Stimulated activated CD8-positive, alpha-beta memory T cell treated with anti-CD3 and anti-CD28 coated beads, Interleukin-2, amount 100 ng/mL, for 48 hours (primary cell): ENCODE data around the gene AGO3.
A peak's percentile ranks its signal among the peaks of the same experiment; 100 is the strongest.
"Not testable (repeated sequence)": the region's sequence is repeated elsewhere in the genome, so short reads cannot be mapped to it uniquely, and the experiment has no call there.

Source experiments
- DNase-seq, 2 donors: peaks; one replicate each; pipeline ENCODE4 v3.0.0-alpha.2; 2020; ENCODE audit warnings: low read depth in 2 of 2

Gene AGO3

DNA sequence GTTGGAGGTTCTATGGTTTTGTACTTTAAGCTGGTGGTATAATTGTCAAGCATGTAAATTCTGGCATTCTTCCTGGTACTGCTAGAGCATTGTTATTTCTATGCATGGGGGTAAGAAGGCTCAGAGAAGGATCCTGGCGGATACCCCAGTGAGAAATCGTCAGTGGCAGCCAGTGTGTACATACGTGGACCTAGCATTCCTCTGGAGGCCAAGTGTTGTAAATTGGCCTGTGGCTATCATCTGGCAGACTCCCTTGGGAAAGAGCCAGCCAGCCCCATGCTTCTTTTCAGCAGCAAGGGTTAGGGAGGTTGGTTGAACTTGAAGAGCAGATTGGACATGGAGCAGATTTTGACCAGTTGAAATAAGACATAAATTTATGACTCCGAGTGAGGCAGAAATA is 5.2 kb upstream of the AGO3 start:
- DNase-seq = no peak

DNA sequence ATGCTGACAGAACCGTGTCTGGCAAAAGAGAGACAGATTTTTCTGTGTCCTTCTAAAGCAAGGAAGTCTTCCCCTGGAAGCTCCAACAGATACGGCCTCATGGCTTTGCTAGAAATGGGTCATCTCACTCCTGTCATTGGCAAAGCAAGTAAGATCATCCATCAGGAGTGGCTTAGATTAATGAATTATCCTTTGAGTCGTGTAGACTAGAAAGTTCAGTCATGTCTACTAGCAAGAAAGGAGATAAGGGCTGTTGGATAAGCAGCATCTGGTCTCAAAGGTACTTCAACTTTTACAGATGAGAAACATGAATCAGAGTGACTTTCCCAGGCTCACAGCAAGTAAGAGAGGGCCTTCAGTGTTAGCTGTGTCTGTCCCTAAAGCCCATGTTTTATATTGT is 3.4 kb upstream of the AGO3 start:
- DNase-seq = no peak

DNA sequence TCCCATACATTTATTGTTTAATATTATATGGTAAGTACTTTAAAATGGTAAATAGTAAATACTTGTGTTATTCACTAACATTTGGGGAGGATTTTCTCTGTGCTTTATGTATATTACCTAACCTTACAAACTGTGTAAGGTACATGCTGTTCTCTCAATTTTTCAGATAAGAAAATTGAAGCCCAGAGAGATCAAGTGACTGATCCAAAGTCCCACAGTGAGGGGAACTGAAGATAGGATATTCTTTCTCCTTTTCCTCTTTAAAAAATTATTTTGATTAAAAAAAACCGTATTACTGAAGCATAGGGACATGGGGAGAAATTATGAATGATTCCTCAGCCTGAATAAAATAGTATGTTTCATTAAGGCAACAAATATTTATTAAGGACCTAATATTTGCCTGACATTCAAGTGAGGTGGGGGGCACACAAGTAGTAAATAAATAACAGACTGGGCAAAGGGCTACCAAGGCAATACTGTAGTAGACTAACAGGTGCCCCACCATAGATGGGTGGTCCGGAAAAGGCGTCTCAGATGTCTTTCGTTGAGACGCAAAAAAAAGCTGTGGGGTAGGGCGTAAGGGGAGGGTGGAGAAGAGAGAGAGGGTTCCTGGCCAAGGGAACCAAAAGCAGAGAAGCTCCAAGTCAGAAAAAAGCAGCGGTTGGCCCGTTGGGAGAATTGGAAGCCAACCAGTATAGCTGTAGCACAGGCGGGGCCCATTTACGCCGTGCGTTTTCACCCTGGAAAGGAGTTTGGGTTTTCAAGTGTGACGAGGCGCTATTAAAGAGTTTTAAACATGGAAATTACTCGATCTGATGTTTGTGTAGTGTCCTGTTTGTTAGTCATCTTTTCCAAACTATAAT is 944 bp upstream of the AGO3 start:
- peak; percentile 4 to 7 for DNase-seq

- DNase-seq = no peak
These were observed 697 bp downstream of the AGO3 start for GRCh38 chr1:35931446-35932157.

- no peak for DNase-seq
These were observed 1.3 kb downstream of the AGO3 start for GRCh38 chr1:35932158-35932636.

DNA sequence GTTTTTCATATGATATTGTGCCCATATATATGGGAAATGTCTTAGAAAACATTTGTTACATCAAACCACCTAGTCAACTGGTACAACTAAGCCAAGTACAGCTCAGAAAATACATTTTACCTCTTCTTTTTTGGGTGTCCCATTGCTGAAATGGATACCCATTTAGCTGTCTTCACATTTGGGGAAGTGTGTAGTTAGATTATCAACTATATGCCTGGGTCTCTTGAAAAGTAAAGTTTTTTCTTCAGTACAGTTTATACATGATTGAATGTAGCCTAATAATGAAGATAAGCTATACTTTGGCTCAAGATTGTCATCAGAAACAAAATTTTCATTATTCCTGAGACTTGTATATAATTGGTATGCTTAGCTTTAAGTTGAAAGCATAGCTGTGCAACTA is 2.0 kb downstream of the AGO3 start:
- DNase-seq = no peak

DNA sequence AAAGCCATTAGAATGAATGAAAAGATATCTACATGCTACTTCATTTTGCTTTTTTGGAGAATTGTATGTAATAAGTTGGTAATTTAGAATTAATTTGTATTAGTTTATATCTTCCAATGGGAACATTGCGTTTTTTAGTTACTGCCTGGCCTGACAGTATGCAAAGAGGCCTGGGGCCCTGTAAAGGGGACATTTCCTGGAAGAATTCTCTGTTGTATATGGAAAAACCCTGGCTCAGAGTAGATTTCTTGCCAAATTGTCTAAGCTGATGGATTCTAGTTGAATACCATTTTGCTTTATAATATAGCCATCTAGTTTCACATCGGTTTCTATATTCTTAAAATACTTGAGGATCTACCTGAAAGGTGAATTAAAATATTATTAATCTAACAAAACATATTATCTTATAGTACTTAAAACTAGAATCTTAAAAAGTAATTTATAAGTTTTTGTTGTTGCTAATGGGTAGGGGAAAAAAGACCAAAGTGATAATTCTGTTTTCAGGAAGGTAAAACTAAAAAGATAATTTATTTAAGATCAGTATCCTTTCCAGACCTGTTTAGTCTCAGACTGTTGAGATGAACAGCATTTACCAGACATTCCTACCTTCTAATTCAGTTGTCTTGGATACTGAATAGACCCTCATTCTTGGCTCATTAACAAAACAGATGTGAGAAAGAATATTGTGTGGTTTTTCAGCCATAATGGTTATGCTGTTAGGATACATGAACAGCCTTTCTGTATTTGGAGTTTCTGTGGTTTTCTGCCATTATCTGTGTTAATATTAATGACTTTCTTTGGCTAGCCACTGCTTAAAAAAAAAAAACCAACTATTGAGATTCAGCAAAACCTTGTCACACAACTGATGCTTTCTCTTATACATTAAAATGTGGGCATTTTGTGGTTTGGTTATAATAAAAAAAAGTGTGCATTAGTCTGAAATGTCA is 4.8 kb downstream of the AGO3 start:
- DNase-seq = no peak

- DNase-seq = no peak
These were observed 5.9 kb downstream of the AGO3 start for GRCh38 chr1:35936838-35937237.

- no peak for DNase-seq
These were observed 8.6 kb downstream of the AGO3 start for GRCh38 chr1:35939484-35939883.

DNA sequence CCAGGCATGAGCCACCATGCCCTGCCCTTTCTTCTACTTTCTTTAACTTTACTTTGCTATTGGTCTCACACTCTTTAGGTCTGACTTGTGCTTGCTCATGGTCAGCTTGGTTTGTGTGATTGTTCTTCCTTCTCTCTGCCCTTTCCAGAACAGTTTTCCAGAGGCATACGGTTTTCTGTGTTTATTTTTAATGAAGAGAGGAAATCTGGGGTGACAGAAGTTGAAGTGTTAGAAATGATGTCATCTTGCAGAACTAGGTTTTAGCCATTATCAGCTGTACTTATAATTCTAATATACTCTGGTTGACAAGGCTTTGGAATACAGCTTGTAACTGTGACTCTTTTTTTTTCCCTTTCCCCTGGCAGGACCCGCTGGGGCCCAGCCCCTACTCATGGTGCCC is 14.4 kb downstream of the AGO3 start:
- no peak for DNase-seq

- DNase-seq = no peak
These were observed 16.6 kb downstream of the AGO3 start for GRCh38 chr1:35947547-35947946.

GRCh38 chr1:35958558-35958957 is 27.7 kb downstream of the AGO3 start:
- no peak for DNase-seq

GRCh38 chr1:35959304-35959703 is 28.4 kb downstream of the AGO3 start:
- no peak for DNase-seq

DNA sequence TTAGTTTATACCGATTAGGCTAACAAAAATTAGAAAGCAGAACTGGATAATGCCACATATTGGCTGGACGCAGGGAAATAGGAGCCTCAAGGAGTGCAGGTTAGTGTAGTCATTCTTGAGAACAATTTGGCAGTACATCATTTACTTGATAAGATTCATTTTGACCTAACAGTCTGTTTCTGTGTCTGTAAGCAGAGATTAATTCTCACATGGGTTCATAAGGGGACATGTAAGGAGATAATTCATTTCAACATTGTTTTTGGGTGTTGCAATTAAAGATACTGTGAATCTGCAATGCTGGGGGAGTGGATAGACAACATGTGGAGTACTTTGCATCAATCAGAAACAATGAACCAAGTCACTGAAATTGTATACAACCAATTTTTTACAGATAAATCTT is 32.0 kb downstream of the AGO3 start:
- DNase-seq = no peak

GRCh38 chr1:35964277-35964676 is 33.4 kb downstream of the AGO3 start:
- DNase-seq = not testable (repeated sequence)

DNA sequence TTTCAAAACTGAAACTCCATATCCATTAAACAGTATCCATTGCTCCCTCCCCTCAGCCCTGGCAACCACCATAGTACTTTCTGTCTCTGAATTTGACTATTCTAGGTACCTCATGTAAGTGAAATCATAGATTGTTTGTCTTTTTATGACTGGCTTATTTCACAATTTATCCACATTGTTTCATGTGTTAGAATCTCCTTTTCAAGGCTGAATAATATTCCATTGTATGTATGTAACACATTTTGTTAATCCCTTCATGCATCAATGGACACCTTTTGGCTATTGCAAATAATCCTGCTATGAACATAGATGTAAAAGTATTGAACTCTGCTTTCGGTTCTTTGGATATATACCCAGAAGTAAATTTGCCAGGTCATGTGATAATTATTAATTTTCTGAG is 37.5 kb downstream of the AGO3 start:
- no peak for DNase-seq

DNA sequence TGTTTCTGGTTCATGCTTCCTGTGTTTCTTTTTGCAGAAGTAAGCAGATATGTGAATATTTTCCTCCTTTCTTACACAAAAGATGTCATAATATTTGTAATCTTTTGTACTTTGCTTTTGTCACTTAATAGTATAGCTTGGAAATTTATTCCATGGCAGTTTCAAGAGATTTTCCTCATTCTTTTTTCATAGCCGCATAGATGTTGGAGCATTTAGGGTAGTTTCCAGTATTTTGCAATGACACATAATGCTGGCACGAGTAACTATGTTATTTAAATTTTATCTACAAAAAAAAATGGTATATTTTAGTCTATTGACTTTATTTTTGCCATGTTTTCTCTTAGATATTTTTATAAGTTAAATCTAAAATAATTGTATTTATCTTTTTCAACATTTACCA is 40.7 kb downstream of the AGO3 start:
- no peak for DNase-seq

GRCh38 chr1:35972631-35973030 is 41.7 kb downstream of the AGO3 start:
- DNase-seq = not testable (repeated sequence)

- no peak for DNase-seq
These were observed 49.2 kb downstream of the AGO3 start for GRCh38 chr1:35980090-35980489.

- no peak for DNase-seq
These were observed 57.3 kb downstream of the AGO3 start for GRCh38 chr1:35988237-35988636.

DNA sequence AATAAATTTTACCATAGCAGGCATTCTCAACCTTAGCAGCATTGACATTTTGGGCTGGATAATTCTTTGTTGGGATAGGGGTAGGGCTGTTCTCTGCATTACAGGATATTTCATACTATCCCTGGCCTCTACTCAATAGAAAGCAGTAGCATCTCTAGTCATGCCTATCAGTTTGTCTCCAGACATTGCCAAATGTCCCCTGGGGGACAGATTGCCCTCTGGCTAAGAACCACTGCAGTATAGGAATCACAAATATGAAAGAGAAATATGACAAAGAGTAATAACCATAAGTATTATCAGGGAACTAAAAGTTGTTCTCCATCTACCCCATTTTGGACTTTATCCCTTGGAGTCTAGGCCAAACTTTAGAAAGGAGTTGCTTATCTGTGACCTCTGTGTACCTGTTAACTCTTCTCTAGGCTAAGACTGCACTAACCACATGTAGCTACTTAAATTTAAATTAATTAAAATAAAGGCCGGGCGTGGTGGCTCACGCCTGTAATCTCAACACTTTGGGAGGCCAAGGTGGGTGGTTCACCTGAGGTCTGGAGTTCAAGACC is 76.1 kb downstream of the AGO3 start:
- no peak for DNase-seq

DNA sequence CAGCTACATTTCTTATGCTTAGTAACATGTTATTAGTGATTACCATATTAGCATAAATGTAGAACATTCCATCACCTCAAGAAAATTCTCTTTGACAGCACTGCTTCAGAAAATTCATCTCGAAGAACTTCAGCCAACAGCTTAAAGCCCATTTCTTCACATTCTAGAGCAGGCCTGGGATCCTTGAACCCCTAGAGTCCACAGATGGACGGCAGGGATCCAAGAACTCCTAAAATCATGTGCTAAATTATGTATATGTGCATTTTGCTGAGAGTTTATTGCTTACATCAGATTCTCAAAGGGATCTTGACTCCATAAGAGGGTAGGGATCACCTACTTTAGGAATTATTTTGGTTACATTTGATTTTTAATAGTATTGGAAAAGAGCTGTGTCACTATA is 76.8 kb downstream of the AGO3 start:
- no peak for DNase-seq
